Mononuclear cell (primary cell): Measurements from ENCODE around the gene TMEM52B. TPM values are rescaled to one million over a fixed set of nuclear protein-coding genes. Genes with fewer than 3 reads are reported as not detected.
"Not testable (repeated sequence)": the region's sequence is repeated elsewhere in the genome, so short reads cannot be mapped to it uniquely, and the experiment has no call there.

Experiments used
- H3K27me3 ChIP-seq: 2 replicates; pipeline ENCODE4 v1.6.0; 2011; ENCODE audit warnings: low read length, control low read depth; ENCODE audit not compliant: insufficient read depth
- H3K4me1 ChIP-seq: 2 replicates; pipeline ENCODE4 v1.5.1; 2011; ENCODE audit warnings: mild to moderate bottlenecking, low read length, control low read depth; ENCODE audit not compliant: insufficient read depth
- H3K4me3 ChIP-seq: 2 replicates; pipeline ENCODE4 v1.5.1; 2011; ENCODE audit warnings: mild to moderate bottlenecking, low read length, moderate library complexity
- H3K9me3 ChIP-seq: 2 replicates; pipeline ENCODE4 v1.5.1; 2011; ENCODE audit warnings: low read depth, mild to moderate bottlenecking, control low read depth, low read length
- total RNA-seq: library from RNA; depleted of rRNA; stranded (reverse); fragments of >200 nt; gene quantifications from one replicate; pipeline ENCODE4 v1.2.3, GENCODE V29; 2012

TMEM52B gene
- total RNA-seq, 1 donor = 1.4 TPM

GRCh38 chr12:10186958-10187357, 8.1 kb downstream of the TMEM52B start:
- H3K27me3 ChIP-seq, H3K4me3 ChIP-seq, H3K9me3 ChIP-seq: not testable (repeated sequence)
- peaks cover 47% of the 10 kb centered on the region for H3K4me1 ChIP-seq

- Histone ChIP-seq H3K4me1 (peaks cover 24% of the 10 kb centered on the region), H3K27me3 (no peaks in the 10 kb centered on the region), H3K9me3 (no peaks in the 10 kb centered on the region), H3K4me3 (no peak overlapping the region)
These were observed 10.8 kb downstream of the TMEM52B start for GRCh38 chr12:10189653-10190052.

- Histone ChIP-seq H3K4me3 (no peak overlapping the region), H3K9me3 (no peaks in the 10 kb centered on the region), H3K4me1 (peaks cover 18% of the 10 kb centered on the region), H3K27me3 (no peaks in the 10 kb centered on the region)
These were observed 11.9 kb downstream of the TMEM52B start for GRCh38 chr12:10190558-10191388.

GRCh38 chr12:10191865-10192264, 13.0 kb downstream of the TMEM52B start:
- no peak overlapping the region for H3K4me3 ChIP-seq
- no peaks in the 10 kb centered on the region for H3K9me3 ChIP-seq
- H3K4me1 ChIP-seq = peaks cover 16% of the 10 kb centered on the region
- no peaks in the 10 kb centered on the region for H3K27me3 ChIP-seq

GRCh38 chr12:10194160-10194670, 15.4 kb downstream of the TMEM52B start:
- Histone ChIP-seq H3K4me1 (peaks cover 10% of the 10 kb centered on the region), H3K4me3 (no peak overlapping the region), H3K9me3 (no peaks in the 10 kb centered on the region), H3K27me3 (no peaks in the 10 kb centered on the region)

GRCh38 chr12:10196210-10196609, 17.4 kb downstream of the TMEM52B start:
- Histone ChIP-seq H3K4me1 (peaks cover 15% of the 10 kb centered on the region), H3K9me3 (no peaks in the 10 kb centered on the region), H3K27me3 (no peaks in the 10 kb centered on the region), H3K4me3 (no peak overlapping the region)

GRCh38 chr12:10197879-10198278, 19.0 kb downstream of the TMEM52B start:
- H3K9me3 ChIP-seq = no peaks in the 10 kb centered on the region
- no peak overlapping the region for H3K4me3 ChIP-seq
- peaks cover 15% of the 10 kb centered on the region for H3K4me1 ChIP-seq
- H3K27me3 ChIP-seq = no peaks in the 10 kb centered on the region

GRCh38 chr12:10204495-10204894, 25.7 kb downstream of the TMEM52B start:
- H3K4me3 ChIP-seq, H3K4me1 ChIP-seq, H3K27me3 ChIP-seq, H3K9me3 ChIP-seq: not testable (repeated sequence)

- Histone ChIP-seq H3K4me3 (no peak overlapping the region), H3K27me3 (no peaks in the 10 kb centered on the region), H3K4me1 (peaks cover 5% of the 10 kb centered on the region), H3K9me3 (no peaks in the 10 kb centered on the region)
These were observed 26.5 kb downstream of the TMEM52B start for GRCh38 chr12:10205220-10205807.

- no peaks in the 10 kb centered on the region for H3K27me3 ChIP-seq
- no peak overlapping the region for H3K4me3 ChIP-seq
- peaks cover 2% of the 10 kb centered on the region for H3K4me1 ChIP-seq
- H3K9me3 ChIP-seq = no peaks in the 10 kb centered on the region
These were observed 28.3 kb downstream of the TMEM52B start for GRCh38 chr12:10207136-10207535.

GRCh38 chr12:10210225-10210624, 31.4 kb downstream of the TMEM52B start:
- H3K4me1 ChIP-seq = peaks cover 19% of the 10 kb centered on the region
- H3K9me3 ChIP-seq = no peaks in the 10 kb centered on the region
- no peaks in the 10 kb centered on the region for H3K27me3 ChIP-seq
- no peak overlapping the region for H3K4me3 ChIP-seq

GRCh38 chr12:10211101-10211939, 32.5 kb downstream of the TMEM52B start:
- peaks cover 26% of the 10 kb centered on the region for H3K4me1 ChIP-seq
- H3K4me3 ChIP-seq = no peak overlapping the region
- no peaks in the 10 kb centered on the region for H3K9me3 ChIP-seq

GRCh38 chr12:10211940-10212738, 33.3 kb downstream of the TMEM52B start:
- Histone ChIP-seq H3K4me1 (peaks cover 26% of the 10 kb centered on the region), H3K4me3 (peak overlapping the region; percentile 71)

More at GRCh38 chr12:10211101-10211939, 32.5 kb downstream of the TMEM52B start:
- H3K27me3 ChIP-seq = no peaks in the 10 kb centered on the region

GRCh38 chr12:10212739-10213131, 33.9 kb downstream of the TMEM52B start, which contains the start of gene GABARAPL1:
Gene GABARAPL1, plus strand, starts transcription at chr12:10212877. Its CDS starts 253 bp downstream, at chr12:10213130.
- Histone ChIP-seq H3K9me3 (no peaks in the 10 kb centered on the region), H3K27me3 (no peaks in the 10 kb centered on the region), H3K4me1 (peaks cover 26% of the 10 kb centered on the region), H3K4me3 (peak within 1 kb of the TSS; percentile 71)

More at GRCh38 chr12:10211940-10212738, 33.3 kb downstream of the TMEM52B start:
- no peaks in the 10 kb centered on the region for H3K9me3 ChIP-seq
- H3K27me3 ChIP-seq = no peaks in the 10 kb centered on the region
